NCI-H1417 treated with DMSO at 0.1 percent for 48 hours (cell line): ENCODE results near the gene BID.

Experiments used
- DNase-seq: peaks from one replicate; lab custom pipeline; 2025; lab: John Stamatoyannopoulos, UW

The BID gene

DNA sequence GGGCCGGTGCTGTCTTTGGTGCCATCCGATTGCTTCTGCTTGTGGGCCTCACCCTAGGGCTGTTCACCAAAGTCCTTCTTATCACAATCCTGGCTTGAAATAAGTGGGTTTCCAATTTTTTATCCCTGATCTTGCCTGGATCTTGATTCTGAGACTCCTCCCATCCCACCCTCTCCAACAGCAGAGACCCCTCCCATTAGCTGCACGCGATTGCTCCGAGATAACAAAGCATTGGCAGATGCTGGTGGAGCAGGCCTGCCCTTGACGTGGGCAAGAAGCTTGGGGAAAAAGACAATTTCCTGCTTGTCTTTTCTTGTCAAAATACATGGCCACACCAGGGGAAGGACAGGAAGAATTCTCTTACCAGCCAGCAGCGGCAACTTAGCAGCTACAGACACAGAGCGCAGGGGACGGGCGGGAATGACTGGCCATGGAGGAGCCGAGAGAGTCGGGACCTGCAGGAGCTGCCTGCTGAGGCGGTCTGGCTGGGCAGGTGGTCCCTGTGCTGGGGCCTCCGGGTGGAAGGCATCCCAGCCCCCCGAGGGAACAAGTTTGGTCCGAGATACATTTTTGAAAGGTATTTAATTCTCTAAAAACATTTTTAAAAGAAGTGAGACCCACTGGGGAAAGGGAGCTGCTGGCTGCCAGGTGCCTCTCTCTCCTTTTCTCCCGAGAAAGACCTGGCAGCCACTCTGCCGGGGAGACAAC lies 9.7 kb upstream of the BID start:
- DNase-seq = no peak

DNA sequence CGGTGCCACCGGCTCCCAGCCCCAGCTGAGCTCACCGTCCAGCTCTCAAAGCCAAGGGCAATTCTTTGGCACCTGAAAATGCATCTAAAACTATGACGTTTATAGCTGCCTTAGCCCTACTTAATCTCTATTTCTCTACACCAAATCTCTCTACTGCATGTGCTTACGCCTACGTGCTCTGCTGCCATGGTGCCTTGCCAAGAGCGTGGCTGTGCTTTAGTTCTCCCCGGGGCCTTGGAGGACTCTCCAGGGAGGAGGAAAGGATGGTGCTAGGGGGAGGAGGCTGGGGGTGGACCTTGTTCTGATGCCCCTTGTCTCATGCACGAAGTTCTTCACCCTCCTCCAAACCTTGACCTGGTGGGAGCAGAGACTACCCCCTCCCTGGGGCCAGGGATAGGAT lies 9.0 kb upstream of the BID start:
- DNase-seq = no peak

DNA sequence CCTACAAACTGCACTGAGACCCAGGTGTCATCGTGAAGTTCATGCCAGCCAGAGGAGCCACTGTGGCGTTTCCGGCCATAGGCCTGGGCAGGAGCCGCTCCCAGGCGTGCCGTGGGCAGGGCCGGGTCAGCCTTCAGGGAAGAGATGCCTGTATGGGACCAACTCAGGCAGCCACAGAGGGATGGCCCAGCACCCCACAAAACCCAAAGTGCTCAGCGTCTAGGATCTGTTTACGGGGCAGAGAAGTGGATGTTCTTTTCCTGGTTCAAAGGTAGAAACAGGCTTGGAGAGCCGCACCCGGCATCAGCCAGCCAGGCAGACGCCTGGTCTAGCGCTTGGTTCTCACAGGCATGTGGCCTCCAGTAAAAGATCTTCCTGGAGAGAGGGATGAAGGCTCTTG lies 8.4 kb upstream of the BID start:
- DNase-seq = no peak

DNA sequence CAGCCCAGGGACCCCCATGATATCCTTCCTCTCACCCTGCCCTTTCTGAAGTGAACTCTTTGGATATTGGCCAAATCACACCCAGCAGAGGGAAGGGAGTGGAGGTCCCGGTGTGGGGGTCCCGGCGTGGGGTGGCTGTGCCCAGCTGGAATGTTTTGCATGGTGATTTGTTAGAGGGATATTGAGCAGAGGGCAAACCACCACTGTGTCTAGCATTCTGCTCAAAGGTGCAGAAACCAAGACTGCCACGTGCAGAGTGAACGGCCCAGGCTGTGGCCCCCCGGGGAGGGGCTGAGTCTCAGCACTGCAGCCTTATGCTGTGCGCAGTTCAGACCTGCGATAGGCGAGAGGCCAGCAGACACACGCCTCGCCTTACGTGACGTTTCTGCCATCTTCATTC lies 7.9 kb upstream of the BID start:
- no peak for DNase-seq

DNA sequence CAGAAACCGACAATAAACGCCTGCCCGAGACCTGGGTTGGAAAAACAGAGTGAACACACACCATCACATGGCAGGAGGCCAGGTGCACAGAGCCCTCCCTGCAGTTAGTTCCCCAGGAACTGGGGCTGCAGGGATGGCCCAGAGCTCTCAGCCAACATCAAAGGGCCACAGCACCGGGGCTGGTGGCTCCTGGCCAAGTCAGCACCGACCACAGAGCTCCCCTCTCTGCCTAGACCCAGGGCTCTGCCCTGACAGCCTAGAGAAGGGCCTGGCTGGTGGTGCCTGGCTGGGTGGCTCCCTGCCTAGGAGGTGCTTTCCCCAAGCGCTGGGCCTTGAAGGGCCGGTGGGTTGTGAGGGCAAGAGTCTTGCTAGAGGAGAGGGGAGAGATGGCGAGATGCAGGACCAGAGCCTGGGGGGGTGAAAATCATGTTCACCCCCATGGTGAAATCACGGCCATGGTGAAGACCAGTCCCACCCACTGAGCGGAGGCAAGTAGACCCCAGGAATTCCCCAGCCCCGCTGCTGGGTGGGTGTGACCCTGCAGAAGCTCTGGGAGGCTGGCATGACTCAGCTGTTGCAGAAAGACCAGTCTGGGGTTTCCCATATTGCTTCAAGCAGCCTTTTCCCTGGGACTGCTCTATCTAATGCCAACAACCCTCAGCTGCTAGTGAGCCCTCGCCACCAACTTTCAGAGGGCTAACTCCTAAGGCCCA lies 7.2 kb upstream of the BID start:
- no peak for DNase-seq

DNA sequence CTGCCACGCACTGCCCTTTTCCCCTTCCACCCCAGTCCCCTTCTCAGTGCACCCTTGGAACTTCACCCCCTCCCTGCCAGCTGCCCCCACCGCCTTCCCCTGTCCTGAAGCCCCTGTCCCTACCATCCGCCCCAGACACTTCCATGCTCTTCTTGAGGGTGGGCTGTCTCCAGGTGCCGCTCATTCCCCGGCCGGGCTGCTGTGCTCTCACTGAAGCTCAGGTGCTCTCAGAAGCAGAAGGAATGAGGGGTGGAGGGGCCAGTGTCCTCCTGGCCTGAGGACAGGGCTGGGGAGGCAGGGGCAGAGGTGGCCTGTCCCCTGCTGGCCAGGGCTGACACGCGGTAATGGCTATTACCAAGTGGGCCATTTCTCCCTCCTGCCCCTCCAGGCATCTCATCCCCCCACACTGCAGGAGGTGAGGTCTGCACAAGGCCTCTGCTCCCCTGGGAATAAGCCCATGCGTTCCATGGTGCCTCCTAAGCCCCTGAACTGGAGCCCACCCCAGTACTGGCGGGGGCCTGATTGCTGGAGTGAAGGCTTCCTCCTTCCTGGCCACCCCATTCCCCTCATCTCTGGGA lies 6.6 kb upstream of the BID start:
- DNase-seq = no peak

DNA sequence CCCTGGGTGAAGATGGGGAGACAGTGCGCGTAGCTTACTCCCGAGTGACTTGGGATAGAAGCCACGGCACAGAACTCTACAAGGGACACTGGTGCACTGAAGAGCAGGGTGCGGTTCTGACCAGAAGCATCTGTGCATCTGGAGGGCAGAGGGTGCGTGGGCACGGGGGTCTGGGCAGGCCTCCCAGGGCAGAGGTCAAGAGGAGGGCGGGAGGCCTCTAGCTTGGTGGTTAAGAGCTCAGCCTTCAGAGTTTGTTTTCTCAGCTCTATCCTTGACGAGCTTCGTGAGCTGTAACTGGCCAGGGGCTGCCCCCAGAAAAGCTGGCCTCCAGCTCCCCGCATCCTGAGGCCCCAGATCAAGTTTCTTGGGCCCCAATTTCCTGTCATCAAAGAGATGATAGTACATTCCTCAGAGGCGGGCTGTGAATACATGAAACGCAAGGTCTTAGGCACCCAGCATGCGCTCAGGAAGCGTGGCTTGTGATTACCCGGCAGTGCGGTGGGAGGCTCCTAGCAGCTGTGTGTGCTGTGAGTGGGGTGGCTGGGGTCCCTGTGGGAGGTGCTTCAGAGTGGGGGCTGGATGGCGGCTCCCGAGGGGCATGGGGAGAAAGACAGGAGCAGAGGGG lies 6.0 kb upstream of the BID start:
- no peak for DNase-seq

DNA sequence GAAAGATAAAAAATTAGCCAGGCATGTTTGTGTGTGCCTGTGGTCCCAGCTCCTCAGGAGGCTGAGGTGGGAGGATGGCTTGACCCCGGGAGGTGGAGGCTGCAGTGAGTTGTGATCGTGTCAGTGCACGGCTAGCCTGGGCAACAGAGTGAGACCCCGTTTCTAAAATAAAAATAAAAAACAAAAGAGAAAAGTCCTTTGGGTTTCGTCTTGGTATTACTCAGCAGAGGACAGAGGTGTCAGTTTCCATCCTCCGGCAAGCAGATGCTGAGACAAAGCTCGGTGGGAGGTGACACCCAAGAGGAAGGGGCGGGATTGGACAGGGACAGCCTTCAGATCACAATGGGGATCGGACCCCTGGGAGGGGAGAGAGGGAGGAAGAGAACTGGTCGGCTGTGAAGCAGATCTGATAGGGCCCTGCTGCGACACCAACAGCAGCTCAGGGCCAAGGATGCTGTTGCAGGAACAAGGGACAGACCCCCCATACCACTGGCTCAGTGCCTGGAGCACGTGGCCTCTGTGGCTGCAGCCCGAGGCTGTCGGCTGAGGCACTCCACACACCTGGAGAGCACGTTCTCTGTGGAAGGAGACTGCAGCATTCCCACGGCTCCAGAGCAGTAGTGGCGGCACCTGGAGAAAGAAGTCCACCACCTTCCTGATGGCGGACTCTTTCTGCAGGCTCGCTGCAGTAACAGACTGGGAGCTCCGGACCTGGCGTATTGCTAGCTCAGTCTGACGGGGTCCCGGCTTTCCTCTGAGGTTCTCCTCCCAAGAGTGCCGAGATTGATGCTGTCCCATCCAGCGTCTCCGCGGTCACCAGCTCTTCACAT lies 5.2 kb upstream of the BID start:
- no peak for DNase-seq

DNA sequence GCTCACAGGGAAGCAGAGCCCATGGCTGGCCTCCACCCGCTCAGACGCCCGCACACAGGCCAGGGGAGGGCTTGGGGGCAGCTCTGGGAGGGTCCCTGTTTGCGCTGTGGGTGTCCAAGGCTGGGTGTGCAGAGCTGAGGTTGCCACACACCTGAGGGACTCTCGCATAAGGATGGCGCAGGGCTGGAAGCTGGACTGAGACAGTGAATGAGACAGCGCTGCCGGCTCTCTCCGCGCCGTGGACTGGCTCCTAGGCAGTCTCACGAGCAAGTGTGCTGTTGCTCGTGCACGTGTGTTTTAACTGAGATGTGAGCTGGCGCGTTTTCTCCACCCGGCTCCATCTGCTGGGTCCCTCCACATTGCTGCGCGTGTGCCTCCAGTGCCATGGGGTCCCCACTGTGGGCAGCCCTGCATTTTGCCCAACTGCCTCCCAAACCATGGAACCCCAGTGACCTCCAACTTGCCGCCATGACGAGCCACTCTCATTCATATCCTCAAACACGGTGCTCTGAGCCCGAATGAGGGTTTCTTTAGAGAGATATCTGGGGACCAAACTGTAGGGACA lies 4.2 kb upstream of the BID start:
- no peak for DNase-seq

DNA sequence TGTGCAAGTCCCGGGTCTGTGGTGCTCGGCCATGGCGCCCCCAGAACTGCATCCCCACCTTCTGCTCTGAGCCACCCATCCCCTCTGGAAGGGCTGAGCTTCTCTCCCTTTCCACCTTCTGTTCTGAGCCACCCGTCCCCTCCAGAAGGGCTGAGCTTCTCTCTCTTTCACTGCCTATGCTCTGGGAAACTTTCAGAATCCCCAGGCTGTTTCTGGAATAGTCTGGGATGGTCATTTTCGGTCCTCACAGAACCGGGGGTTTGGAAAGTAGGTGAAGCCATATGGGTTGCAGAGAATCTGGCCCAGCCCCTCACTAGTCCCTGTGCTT lies 3.4 kb upstream of the BID start:
- no peak for DNase-seq

DNA sequence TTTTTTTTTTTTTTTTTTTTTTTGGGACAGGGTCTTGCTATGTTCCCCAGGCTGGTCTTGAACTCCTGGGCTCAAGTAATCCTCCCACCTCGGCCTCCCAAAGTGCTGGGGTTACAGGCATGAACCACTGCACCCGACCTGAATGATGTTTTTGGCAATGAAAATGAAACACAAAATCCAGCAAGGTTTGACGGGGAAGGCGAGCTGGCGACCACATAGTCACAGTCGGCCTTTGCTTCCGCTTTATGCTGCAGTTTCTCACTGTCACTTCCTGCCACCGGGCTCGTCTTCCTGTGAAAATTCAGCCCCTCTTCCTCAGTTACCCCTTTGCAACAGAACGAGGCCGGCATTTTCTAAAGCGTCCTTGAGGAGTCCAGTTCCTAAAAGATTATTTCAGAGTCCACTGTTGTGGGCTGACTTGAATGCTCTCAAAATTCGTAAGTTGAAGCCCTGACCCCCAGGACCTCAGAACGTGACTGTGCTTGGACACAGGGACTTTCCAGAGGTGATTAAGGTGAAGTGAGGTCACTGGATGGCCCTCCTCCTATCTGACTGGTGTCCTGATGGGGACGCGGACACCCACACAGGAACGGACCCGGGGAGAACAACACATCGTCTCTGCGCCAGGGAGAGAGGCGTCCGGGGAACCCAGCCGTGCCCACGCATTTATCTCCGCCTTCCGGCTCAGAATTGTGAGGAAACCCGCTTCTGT lies 2.9 kb upstream of the BID start:
- DNase-seq = no peak

DNA sequence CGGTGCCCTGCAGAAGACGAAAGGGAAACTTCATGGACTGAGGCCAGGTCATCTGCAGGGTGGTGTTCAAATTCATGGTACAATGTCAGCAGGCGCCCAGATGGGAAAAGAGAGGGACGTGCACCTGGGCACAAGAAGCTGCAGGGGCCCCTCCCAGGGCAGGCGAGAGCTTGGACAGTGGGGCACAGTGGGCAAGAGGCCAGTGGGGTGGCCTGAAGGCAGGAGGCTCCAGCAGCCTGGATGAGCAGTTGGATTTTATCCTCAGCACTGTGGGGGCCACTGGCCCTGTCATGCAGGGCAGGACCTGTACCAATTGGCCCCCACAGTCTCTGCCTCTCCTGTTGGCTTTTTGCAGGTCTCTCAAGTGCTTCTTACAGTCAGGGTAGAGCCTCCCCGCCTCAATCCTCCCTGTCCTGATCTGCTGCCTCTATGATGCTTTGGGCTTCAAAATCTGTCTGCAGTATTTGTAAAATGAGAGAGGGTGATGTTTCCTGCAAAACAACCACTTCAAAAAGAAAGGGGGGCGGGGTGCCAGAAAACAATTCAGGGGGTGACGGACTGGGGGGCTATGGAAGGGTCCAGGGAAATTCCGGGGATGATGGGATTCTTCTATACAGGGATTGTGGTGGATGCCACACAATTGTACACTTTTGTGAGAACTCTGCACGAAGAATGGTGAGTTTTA lies 1.7 kb upstream of the BID start:
- DNase-seq = no peak

DNA sequence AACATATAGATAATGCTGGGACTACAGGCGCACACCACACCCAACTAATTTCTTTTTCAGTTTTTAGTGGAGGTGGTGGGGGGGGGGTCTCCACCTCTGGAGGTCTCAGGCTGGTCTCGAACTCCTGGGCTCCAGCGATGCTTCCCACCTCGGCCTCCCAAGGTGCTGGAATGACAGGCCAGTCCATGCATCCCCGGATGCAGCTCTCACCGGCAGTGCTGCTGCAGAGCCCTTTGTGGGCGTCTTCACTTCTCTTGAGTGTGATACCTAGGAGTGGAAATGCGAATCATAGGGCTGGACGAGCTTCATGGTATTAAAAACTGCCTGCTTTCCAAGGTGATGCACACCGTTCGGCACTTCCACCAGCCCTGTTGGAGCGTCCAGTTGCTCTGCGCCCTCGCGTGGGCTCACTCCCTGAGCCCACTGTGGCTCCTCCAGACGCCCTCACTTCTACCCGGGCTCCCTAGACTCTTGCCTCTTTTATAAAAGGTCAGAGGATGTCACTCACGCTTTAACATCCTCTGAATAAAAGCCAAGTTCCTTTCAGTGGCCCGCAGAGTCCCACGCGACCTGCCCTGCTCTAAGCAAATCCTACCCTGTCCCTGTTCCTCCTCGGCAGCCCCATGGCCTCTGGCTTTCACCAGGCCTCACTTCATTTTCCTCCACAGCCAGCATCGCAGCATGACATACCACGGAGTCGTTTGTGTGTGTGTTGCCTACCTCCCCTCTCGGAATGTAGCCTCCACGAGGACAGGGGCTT lies 837 bp upstream of the BID start:
- no peak for DNase-seq

DNA sequence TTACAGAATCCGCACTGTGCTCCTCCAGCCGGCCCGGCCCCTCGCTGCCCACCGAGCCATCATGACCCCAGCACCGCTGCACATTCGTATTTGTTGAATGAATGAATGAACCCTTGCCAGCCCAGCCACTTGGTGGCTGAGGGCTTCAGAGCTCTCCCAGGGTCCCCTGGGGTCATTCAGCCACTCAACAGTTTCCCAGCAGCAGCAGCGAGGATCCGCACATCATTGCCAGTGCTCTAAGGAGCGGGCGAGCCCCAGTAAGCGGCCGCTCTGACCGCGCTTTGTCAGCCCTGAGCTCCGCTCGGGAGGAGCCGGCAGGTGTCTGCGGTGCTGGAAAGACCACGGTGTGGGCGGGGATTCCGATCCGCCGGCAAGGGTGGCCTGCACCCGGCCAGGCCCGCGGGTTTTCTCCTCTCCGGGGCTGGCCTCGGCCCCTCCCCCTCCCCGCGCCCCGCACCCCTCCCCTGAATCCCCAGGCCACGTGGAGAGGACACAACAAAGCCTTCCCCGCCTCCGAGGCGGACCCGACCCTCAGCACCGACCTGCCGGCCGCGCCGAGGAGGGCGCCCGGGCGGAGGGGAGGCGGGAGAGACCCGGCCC lies 563 bp downstream of the BID start:
- peak; percentile 1 for DNase-seq

DNA sequence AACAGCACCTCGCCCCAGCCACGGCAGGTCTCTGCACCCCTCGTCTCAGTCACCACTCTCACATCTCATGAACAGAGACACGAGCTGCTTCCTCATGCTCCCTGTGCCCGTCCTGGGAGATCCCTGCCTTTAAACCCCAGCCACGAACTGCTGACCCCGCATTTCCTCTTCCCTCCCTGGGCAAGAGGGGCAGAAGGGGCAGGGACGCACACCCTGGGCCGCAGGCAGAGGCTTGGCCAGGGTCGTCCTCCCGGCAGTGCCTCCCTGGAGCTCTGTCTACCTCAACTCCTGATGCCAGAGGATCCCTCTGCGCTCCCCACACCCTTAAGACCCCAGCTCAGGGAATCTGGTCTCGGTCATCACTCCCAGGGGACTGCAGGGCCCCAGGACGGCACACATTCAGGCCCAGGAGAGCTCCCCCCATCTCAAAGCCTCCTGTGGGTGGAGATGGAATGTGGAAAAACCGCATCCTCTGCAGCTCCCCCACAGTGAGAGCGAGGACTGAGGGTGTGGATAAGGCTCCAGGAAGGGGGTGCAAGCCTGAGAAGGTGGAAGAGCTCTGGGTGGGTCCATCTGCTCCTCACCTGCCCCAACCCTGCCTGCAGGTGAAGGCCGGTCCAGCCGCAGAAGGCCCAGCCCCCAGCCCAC lies 1.2 kb downstream of the BID start:
- DNase-seq = no peak

DNA sequence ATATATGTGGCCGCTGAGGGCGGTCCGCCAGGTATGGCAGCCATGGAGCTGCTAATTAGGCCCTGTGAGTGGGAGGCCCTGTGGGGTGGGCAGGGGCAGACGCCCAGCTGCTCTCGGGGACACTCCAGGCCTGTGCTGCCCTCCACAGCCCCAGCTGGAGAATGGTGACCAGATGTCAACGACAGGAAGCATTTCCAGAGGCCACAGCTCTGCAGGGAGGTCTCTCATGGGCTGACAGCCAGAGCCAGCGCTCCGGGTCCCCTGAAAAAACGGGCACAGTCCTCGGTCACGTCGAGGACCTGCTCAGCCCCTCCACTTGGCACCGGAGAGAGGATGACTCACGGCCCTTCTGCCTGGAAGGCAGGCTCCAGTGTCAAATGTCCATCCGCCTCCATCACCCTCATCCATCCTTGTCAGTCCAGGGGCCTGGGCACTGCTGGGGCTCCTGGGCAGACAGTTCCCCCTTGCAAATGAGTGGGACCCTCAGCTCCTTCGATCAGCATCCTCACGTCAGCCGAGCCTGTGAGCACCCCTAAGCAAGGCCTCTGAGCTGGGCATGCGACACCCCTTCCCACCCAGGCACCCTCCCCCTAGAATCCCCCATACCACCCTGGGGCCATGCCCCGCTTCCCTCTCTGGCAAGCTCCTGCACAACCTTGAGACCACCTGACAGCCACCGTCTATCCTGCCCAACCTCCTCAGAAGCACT lies 1.9 kb downstream of the BID start:
- no peak for DNase-seq

DNA sequence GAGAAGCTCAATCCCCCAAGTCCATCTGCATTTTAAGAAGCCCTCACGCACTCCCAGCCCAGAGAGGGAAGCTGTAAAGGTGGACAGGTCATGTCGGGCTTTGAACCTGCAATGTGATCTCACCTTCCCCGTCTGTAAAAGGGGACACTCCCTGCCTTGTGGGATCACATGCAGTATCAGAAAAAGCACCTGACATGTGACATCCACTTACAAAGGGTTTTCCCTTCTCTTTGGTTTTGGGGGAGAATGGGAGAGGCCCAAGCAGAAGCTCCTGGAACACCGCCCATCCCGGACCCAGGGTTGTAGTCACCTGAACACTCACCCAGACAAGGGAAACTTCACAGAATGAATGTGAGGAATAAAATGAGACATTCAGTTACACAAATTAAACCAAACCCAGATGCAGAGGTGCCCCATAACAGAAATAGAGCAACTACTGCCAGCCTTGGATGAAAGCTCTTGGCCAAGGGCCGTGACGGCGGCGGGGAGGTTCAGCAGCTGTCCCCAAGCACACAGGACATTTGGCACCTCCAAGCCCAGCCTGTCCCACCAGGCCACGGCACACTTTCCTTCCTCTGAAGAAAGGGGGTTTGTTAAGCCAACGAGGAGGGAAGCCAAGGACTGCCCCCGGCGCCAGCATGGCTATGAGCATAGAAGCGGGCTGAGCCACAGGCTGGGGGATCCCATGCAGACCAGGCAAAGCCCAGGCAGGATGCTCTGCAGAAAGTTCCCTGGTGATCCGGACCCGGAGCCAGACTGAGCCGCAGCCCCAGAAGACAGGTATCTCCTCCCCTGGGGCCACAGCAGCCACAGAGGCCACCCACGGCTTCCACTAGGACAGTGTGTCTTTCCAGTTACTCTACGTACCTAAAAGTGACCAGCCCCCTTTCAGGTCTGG lies 3.8 kb downstream of the BID start:
- no peak for DNase-seq

DNA sequence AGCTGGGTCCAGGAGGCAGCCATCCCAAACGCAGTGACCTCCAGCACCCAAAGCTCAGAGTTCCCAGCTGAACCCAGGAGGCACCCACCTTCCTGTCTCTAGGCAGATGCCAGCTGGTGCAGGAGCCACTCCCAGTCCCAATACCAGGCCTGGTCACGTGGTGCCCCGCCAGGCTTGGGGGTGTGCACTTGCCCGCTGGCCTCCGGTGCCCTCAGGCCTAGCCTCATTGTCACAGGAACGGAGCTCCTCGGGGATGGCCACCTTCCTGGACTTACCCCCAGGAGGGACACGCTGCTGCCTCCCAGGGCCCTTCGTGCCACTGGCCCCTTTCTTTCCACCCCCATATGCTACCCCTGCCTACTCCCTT lies 4.6 kb downstream of the BID start:
- DNase-seq = no peak
